ENCODE results near the gene GATAD2B.
"Not testable (repeated sequence)": the region's sequence is repeated elsewhere in the genome, so short reads cannot be mapped to it uniquely, and the experiment has no call there.

- TF ChIP-seq CTCF (conservative IDR thresholded peaks at IDR 0.05 in 1 of 2, IDR thresholded peaks at IDR 0.05 in 1 of 2; ENCODE audit: extremely low read depth in 1 of 2, insufficient read depth in 1 of 2, low read depth in 1 of 2, low read length in 2 of 2); EZH2 (IDR thresholded peaks at IDR 0.05; ENCODE audit: borderline replicate concordance, low read length): not testable (repeated sequence)
Observed at GRCh38 chr1:153910560-153910959, 12.2 kb downstream of the GATAD2B start.

Data from mammary epithelial cell (primary cell).